Measurements from ENCODE around the gene CYB561D2.

CYB561D2 gene

GRCh38 chr3:50365080-50365841, 14.6 kb downstream of the CYB561D2 start:
- H3K27ac ChIP-seq (ENCODE audit: low read length): no peak overlapping the region
- H3K9me3 ChIP-seq (ENCODE audit: insufficient read depth, low read length): no peaks in the 10 kb centered on the region
- H4K20me1 ChIP-seq (ENCODE audit: insufficient read depth, low read length): no peaks in the 10 kb centered on the region
- H3K4me2 ChIP-seq (ENCODE audit: low read length): peak overlapping the region; percentile 85
- H3K4me3 ChIP-seq (ENCODE audit: low read length): peak overlapping the region; percentile 78
- H3K9ac ChIP-seq (ENCODE audit: low read length): peak overlapping the region; percentile 48; the same call in 1 of the 2 replicates
- peak overlapping the region; percentile 45 for H2AFZ ChIP-seq (ENCODE audit: low read depth, low read length)
- TF ChIP-seq EZH2phosphoT487 (IDR thresholded peaks at IDR 0.05; ENCODE audit: low read depth): no peak
- no peak for TF ChIP-seq CTCF (IDR thresholded peaks at IDR 0.05; ENCODE audit: low read depth, low read length)
- H3K36me3 ChIP-seq (replicated peaks; ENCODE audit: low read depth, low read length): no peaks in the 10 kb centered on the region
- peaks cover 6% of the 10 kb centered on the region; the same call in 1 of the 2 replicates for H3K4me1 ChIP-seq (ENCODE audit: low read length)
- H3K79me2 ChIP-seq (ENCODE audit: low read length): no peaks in the 10 kb centered on the region
- peaks cover 8% of the 10 kb centered on the region for H3K27me3 ChIP-seq (ENCODE audit: low read depth, low read length)

DNA sequence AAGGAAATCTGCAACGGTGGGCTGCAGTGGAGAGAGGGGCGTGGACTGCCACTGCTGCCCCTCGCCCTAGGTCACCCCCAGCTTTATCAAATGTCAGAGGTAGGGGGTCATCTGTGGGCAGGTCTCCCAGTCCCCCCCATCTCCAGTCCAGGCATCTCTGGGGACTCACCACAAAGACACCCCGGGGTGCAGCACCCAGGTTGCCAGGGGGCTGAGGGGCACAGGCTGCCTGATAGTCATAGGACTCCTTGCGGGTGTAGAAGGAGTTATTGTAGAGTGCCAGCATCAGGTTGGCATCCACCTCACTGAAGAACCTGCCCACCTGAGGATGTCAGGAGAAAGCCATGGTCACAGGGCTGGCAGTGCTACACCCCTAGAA, 15.2 kb downstream of the CYB561D2 start:
- Histone ChIP-seq H4K20me1 (ENCODE audit: insufficient read depth, low read length) (no peaks in the 10 kb centered on the region), H3K4me3 (ENCODE audit: low read length) (peak overlapping the region; percentile 78), H3K4me1 (ENCODE audit: low read length) (peaks cover 6% of the 10 kb centered on the region; the same call in 1 of the 2 replicates), H3K4me2 (ENCODE audit: low read length) (peak overlapping the region; percentile 85), H3K27me3 (ENCODE audit: low read depth, low read length) (peaks cover 9% of the 10 kb centered on the region), H3K36me3 (replicated peaks; ENCODE audit: low read depth, low read length) (no peaks in the 10 kb centered on the region), H3K9me3 (ENCODE audit: insufficient read depth, low read length) (no peaks in the 10 kb centered on the region), H3K79me2 (ENCODE audit: low read length) (no peaks in the 10 kb centered on the region), H3K9ac (ENCODE audit: low read length) (no peak overlapping the region; the same call in 1 of the 2 replicates), H3K27ac (ENCODE audit: low read length) (no peak overlapping the region), H2AFZ (ENCODE audit: low read depth, low read length) (peak overlapping the region; percentile 45; the same call in 1 of the 2 replicates)
- no peak for TF ChIP-seq EZH2phosphoT487 (IDR thresholded peaks at IDR 0.05; ENCODE audit: low read depth)
- TF ChIP-seq CTCF (IDR thresholded peaks at IDR 0.05; ENCODE audit: low read depth, low read length): no peak

GRCh38 chr3:50369012-50369670, 18.5 kb downstream of the CYB561D2 start:
- Histone ChIP-seq H3K9me3 (ENCODE audit: insufficient read depth, low read length) (no peaks in the 10 kb centered on the region), H2AFZ (ENCODE audit: low read depth, low read length) (no peak overlapping the region), H3K27ac (ENCODE audit: low read length) (no peak overlapping the region), H3K4me2 (ENCODE audit: low read length) (no peak overlapping the region), H3K79me2 (ENCODE audit: low read length) (no peaks in the 10 kb centered on the region), H3K27me3 (ENCODE audit: low read depth, low read length) (peaks cover 31% of the 10 kb centered on the region), H3K4me1 (ENCODE audit: low read length) (peaks cover 6% of the 10 kb centered on the region; the same call in 1 of the 2 replicates), H3K4me3 (ENCODE audit: low read length) (no peak overlapping the region), H4K20me1 (ENCODE audit: insufficient read depth, low read length) (no peaks in the 10 kb centered on the region), H3K36me3 (replicated peaks; ENCODE audit: low read depth, low read length) (no peaks in the 10 kb centered on the region), H3K9ac (ENCODE audit: low read length) (no peak overlapping the region)
- TF ChIP-seq EZH2phosphoT487 (IDR thresholded peaks at IDR 0.05; ENCODE audit: low read depth) (no peak), CTCF (IDR thresholded peaks at IDR 0.05; ENCODE audit: low read depth, low read length) (no peak)

GRCh38 chr3:50370594-50370993, 19.9 kb downstream of the CYB561D2 start:
- peaks cover 5% of the 10 kb centered on the region; the same call in 1 of the 2 replicates for H3K4me1 ChIP-seq (ENCODE audit: low read length)
- no peaks in the 10 kb centered on the region for H3K79me2 ChIP-seq (ENCODE audit: low read length)

More at GRCh38 chr3:50370594-50370993, 19.9 kb downstream of the CYB561D2 start:
- peak; percentile 44 for TF ChIP-seq CTCF (IDR thresholded peaks at IDR 0.05; ENCODE audit: low read depth, low read length)
- TF ChIP-seq EZH2phosphoT487 (IDR thresholded peaks at IDR 0.05; ENCODE audit: low read depth): no peak
- H3K4me3 ChIP-seq (ENCODE audit: low read length): no peak overlapping the region
- H3K27ac ChIP-seq (ENCODE audit: low read length): no peak overlapping the region
- H3K9me3 ChIP-seq (ENCODE audit: insufficient read depth, low read length): no peaks in the 10 kb centered on the region
- H2AFZ ChIP-seq (ENCODE audit: low read depth, low read length): no peak overlapping the region
- H3K9ac ChIP-seq (ENCODE audit: low read length): no peak overlapping the region
- no peaks in the 10 kb centered on the region for H4K20me1 ChIP-seq (ENCODE audit: insufficient read depth, low read length)
- no peak overlapping the region for H3K4me2 ChIP-seq (ENCODE audit: low read length)
- peaks cover 31% of the 10 kb centered on the region for H3K27me3 ChIP-seq (ENCODE audit: low read depth, low read length)
- H3K36me3 ChIP-seq (replicated peaks; ENCODE audit: low read depth, low read length): no peaks in the 10 kb centered on the region
